Neural progenitor cell (in vitro differentiated cells): ENCODE results near the gene TRPC4. TPM values are rescaled to one million over a fixed set of nuclear protein-coding genes. Genes with fewer than 3 reads are reported as not detected.

Experiments
- DNase-seq: peaks from one replicate; pipeline ENCODE4 v3.0.0-alpha.2; 2016; ENCODE audit warnings: low spot score
- H2AFZ ChIP-seq: fragments of 200-600 bp; sonication (generic); replicated peaks from 2 replicates; pipeline ENCODE4 v1.6.1; 2016; ENCODE audit warnings: antibody characterized with exemption
- H3F3A ChIP-seq: fragments of 200-600 bp; sonication (generic); 2 replicates; pipeline ENCODE4 v1.6.1; 2016; ENCODE audit warnings: antibody characterized with exemption, low read depth
- H3K27ac ChIP-seq: fragments of 200-600 bp; sonication (generic); 2 replicates; pipeline ENCODE4 v1.5.1; 2016; ENCODE audit warnings: mild to moderate bottlenecking
- H3K27me3 ChIP-seq: fragments of 200-600 bp; sonication (generic); 2 replicates; pipeline ENCODE4 v1.6.1; 2016; ENCODE audit warnings: mild to moderate bottlenecking, moderate library complexity
- H3K36me3 ChIP-seq: fragments of 200-600 bp; sonication (generic); 2 replicates; pipeline ENCODE4 v1.5.1; 2016
- H3K4me1 ChIP-seq: fragments of 200-600 bp; sonication (generic); 2 replicates; pipeline ENCODE4 v1.6.1; 2016; ENCODE audit warnings: mixed run types
- H3K4me2 ChIP-seq: fragments of 200-600 bp; sonication (generic); 2 replicates; pipeline ENCODE4 v1.6.1; 2016
- H3K4me3 ChIP-seq: fragments of 200-600 bp; sonication (generic); 2 replicates; pipeline ENCODE4 v1.5.1; 2016
- H3K79me2 ChIP-seq: fragments of 200-600 bp; sonication (generic); 2 replicates; pipeline ENCODE4 v1.6.1; 2016; ENCODE audit warnings: low read depth
- H3K9ac ChIP-seq: fragments of 200-600 bp; sonication (generic); 2 replicates; pipeline ENCODE4 v1.6.1; 2016
- H3K9me3 ChIP-seq: fragments of 200-600 bp; sonication (generic); 2 replicates; pipeline ENCODE4 v1.5.1; 2016; ENCODE audit warnings: low read depth
- H4K20me1 ChIP-seq: fragments of 200-600 bp; sonication (generic); 2 replicates; pipeline ENCODE4 v1.6.1; 2016; ENCODE audit warnings: low read depth
- H3K27ac Mint-ChIP-seq: 3 replicates; pipeline ENCODE4 v1.8.0; 2021; ENCODE audit warnings: mixed read lengths
- H3K27me3 Mint-ChIP-seq: 2 replicates; pipeline ENCODE4 v1.8.0; 2022; ENCODE audit warnings: low read depth, mild to moderate bottlenecking, inconsistent platforms, moderate library complexity, mixed read lengths; ENCODE audit not compliant: insufficient read depth
- H3K36me3 Mint-ChIP-seq: 3 replicates; pipeline ENCODE4 v1.8.0; 2021; ENCODE audit warnings: mixed read lengths
- H3K4me1 Mint-ChIP-seq: 3 replicates; pipeline ENCODE4 v1.8.0; 2021; ENCODE audit warnings: mixed read lengths
- H3K4me3 Mint-ChIP-seq: 3 replicates; pipeline ENCODE4 v1.8.0; 2021; ENCODE audit warnings: mild to moderate bottlenecking, moderate library complexity, mixed read lengths
- H3K9me3 Mint-ChIP-seq: 3 replicates; pipeline ENCODE4 v1.8.0; 2020; ENCODE audit warnings: mixed read lengths
- EZH2 ChIP-seq: fragments of 200-600 bp; sonication (generic); IDR thresholded peaks from 2 replicates; pipeline ENCODE4 v1.6.1; 2017; ENCODE audit warnings: antibody characterized with exemption, mild to moderate bottlenecking, moderate library complexity
- EZH2phosphoT487 ChIP-seq: fragments of 200-600 bp; sonication (generic); IDR thresholded peaks from 2 replicates; pipeline ENCODE4 v1.6.1; 2017; ENCODE audit warnings: antibody characterized with exemption
- total RNA-seq: library from RNA; depleted of rRNA; stranded (reverse); fragments of >200 nt; gene quantifications from 2 replicates; pipeline ENCODE4 v1.2.3, GENCODE V29; 2015; ENCODE audit warnings: low replicate concordance
- TF ChIP-seq, protein P1 (sequence below): fragments of 200-600 bp; sonication (generic); IDR thresholded peaks from 2 replicates; pipeline ENCODE4 v1.5.1; 2017; ENCODE audit warnings: antibody characterized with exemption, mild to moderate bottlenecking

TRPC4 gene
- total RNA-seq, 1 donor from 2014 or later, result 21.1 TPM

DNA sequence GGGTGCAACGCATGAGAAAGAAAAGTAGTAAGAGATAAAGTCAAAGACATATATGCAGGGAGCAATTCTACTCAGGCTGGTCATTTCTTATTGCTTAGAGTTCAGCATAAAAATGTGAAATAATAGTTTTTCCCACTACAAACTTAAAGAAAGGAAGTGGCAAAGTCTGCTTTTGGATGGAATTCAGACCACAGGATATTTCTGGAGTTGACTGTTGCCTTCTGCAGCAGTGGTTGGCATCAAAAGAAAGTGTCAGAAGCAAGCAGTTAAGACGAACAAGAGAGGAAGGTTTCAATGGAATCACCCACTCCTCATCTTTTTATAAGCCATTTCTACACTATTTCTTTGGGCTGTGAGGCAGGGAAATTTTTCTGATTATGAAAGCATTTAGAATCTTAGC lies 36.2 kb upstream of the TRPC4 start:
- DNase-seq, result no peak
- H2AFZ ChIP-seq, result peak overlapping the region; percentile 37
- no peaks in the 10 kb centered on the region for H3K27me3 ChIP-seq
- no peak overlapping the region for H3K9ac ChIP-seq
- Mint-ChIP-seq H3K9me3 (peaks cover 7% of the 10 kb centered on the region), H3K4me1 (no peaks in the 10 kb centered on the region), H3K27ac (no peak overlapping the region), H3K4me3 (no peak overlapping the region), H3K27me3 (no peaks in the 10 kb centered on the region), H3K36me3 (no peaks in the 10 kb centered on the region)
- H3K79me2 ChIP-seq, result no peaks in the 10 kb centered on the region
- no peak overlapping the region for H3K27ac ChIP-seq
- H4K20me1 ChIP-seq, result no peaks in the 10 kb centered on the region
- H3F3A ChIP-seq, result no peaks in the 10 kb centered on the region
- no peak overlapping the region for H3K4me3 ChIP-seq
- H3K36me3 ChIP-seq, result no peaks in the 10 kb centered on the region
- no peaks in the 10 kb centered on the region for H3K9me3 ChIP-seq
- no peak for TF ChIP-seq EZH2
- TF ChIP-seq EZH2phosphoT487, result no peak
- TF ChIP-seq, protein P1, sequence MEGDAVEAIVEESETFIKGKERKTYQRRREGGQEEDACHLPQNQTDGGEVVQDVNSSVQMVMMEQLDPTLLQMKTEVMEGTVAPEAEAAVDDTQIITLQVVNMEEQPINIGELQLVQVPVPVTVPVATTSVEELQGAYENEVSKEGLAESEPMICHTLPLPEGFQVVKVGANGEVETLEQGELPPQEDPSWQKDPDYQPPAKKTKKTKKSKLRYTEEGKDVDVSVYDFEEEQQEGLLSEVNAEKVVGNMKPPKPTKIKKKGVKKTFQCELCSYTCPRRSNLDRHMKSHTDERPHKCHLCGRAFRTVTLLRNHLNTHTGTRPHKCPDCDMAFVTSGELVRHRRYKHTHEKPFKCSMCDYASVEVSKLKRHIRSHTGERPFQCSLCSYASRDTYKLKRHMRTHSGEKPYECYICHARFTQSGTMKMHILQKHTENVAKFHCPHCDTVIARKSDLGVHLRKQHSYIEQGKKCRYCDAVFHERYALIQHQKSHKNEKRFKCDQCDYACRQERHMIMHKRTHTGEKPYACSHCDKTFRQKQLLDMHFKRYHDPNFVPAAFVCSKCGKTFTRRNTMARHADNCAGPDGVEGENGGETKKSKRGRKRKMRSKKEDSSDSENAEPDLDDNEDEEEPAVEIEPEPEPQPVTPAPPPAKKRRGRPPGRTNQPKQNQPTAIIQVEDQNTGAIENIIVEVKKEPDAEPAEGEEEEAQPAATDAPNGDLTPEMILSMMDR, result no peak
- no peak overlapping the region for H3K4me2 ChIP-seq
- H3K4me1 ChIP-seq, result no peaks in the 10 kb centered on the region

DNA sequence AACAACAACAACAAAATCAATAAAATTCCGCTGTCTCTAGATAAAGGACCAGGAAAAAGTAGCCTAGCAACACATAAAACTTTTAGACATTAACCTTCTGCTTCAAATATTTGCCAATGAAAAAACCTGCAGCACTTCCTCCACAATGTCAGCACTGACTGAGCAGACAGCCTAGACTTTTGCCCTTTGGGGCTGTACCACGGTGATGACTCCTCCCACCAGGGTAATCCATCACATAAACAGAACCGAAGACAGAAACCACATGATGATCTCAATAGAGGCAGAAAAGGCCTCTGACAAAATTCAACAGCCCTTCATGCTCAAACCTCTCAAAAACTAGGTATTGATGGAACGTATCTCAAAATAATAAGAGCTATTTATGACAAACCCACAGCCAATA lies 30.2 kb upstream of the TRPC4 start:
- TF ChIP-seq EZH2 (no peak), EZH2phosphoT487 (no peak)
- TF ChIP-seq, protein P1, result no peak
- Mint-ChIP-seq H3K36me3 (no peaks in the 10 kb centered on the region), H3K27me3 (peaks cover 2% of the 10 kb centered on the region), H3K4me3 (no peak overlapping the region), H3K4me1 (no peaks in the 10 kb centered on the region), H3K27ac (peak overlapping the region; percentile 50), H3K9me3 (peaks cover 12% of the 10 kb centered on the region)
- H3K36me3 ChIP-seq, result no peaks in the 10 kb centered on the region
- H4K20me1 ChIP-seq, result no peaks in the 10 kb centered on the region
- H3K27me3 ChIP-seq, result no peaks in the 10 kb centered on the region
- no peaks in the 10 kb centered on the region for H3K4me1 ChIP-seq
- peak overlapping the region; percentile 63 for H2AFZ ChIP-seq
- H3K9ac ChIP-seq, result no peak overlapping the region
- H3K4me2 ChIP-seq, result no peak overlapping the region
- no peak overlapping the region for H3K4me3 ChIP-seq
- DNase-seq, result no peak
- no peaks in the 10 kb centered on the region for H3K79me2 ChIP-seq
- no peaks in the 10 kb centered on the region for H3F3A ChIP-seq
- no peak overlapping the region for H3K27ac ChIP-seq
- H3K9me3 ChIP-seq, result no peaks in the 10 kb centered on the region

GRCh38 chr13:37893321-37893720 lies 23.7 kb upstream of the TRPC4 start:
- Mint-ChIP-seq H3K27ac (no peak overlapping the region), H3K27me3 (no peaks in the 10 kb centered on the region), H3K36me3 (no peaks in the 10 kb centered on the region), H3K4me1 (no peaks in the 10 kb centered on the region), H3K9me3 (no peaks in the 10 kb centered on the region), H3K4me3 (no peak overlapping the region)
- H3F3A ChIP-seq, result no peaks in the 10 kb centered on the region
- no peaks in the 10 kb centered on the region for H3K36me3 ChIP-seq
- no peaks in the 10 kb centered on the region for H3K4me1 ChIP-seq
- no peaks in the 10 kb centered on the region for H4K20me1 ChIP-seq
- H3K27ac ChIP-seq, result no peak overlapping the region
- H3K9me3 ChIP-seq, result no peaks in the 10 kb centered on the region
- no peak overlapping the region for H3K4me2 ChIP-seq
- no peak for DNase-seq
- no peak overlapping the region for H2AFZ ChIP-seq
- no peak for TF ChIP-seq EZH2
- TF ChIP-seq, protein P1, result no peak
- TF ChIP-seq EZH2phosphoT487, result no peak
- no peak overlapping the region for H3K9ac ChIP-seq
- H3K4me3 ChIP-seq, result no peak overlapping the region
- no peaks in the 10 kb centered on the region for H3K79me2 ChIP-seq
- H3K27me3 ChIP-seq, result no peaks in the 10 kb centered on the region

DNA sequence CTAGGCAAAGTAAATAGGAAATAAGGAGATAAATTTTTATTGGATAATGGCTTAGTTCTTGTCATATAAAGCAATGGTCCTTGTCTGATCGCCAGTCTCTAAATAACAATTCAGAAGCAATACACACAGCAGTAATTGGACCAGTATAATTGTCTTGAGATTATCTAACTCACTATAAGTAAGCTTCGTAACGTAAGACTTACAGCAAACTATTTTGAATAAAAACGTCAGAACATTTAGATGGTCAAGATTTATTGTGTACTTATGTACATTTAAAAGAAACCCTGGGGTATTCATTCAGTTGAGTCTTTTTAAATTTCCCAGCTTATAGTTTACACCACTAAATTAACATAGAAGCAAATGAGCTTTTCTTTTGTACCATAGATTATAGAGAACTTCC lies 20.2 kb upstream of the TRPC4 start:
- H3K9me3 Mint-ChIP-seq, result peaks cover 3% of the 10 kb centered on the region
- Histone ChIP-seq H3F3A (no peaks in the 10 kb centered on the region), H3K27me3 (no peaks in the 10 kb centered on the region), H3K79me2 (no peaks in the 10 kb centered on the region), H3K9me3 (no peaks in the 10 kb centered on the region), H3K9ac (no peak overlapping the region), H4K20me1 (no peaks in the 10 kb centered on the region), H2AFZ (no peak overlapping the region), H3K4me1 (no peaks in the 10 kb centered on the region), H3K36me3 (no peaks in the 10 kb centered on the region), H3K4me2 (no peak overlapping the region), H3K27ac (no peak overlapping the region), H3K4me3 (no peak overlapping the region)
- H3K36me3 Mint-ChIP-seq, result no peaks in the 10 kb centered on the region
- no peak overlapping the region for H3K27ac Mint-ChIP-seq
- H3K4me3 Mint-ChIP-seq, result no peak overlapping the region
- TF ChIP-seq, protein P1, result no peak
- TF ChIP-seq EZH2phosphoT487 (no peak), EZH2 (no peak)
- DNase-seq, result no peak
- no peaks in the 10 kb centered on the region for H3K27me3 Mint-ChIP-seq
- H3K4me1 Mint-ChIP-seq, result no peaks in the 10 kb centered on the region
